NCI-H748 (cell line): ENCODE data around the gene CRYZL1.

Experiments
- DNase-seq: peaks from one replicate; lab custom pipeline; 2025; ENCODE audit not compliant: unreplicated experiment; lab: John Stamatoyannopoulos, UW

CRYZL1 gene

DNA sequence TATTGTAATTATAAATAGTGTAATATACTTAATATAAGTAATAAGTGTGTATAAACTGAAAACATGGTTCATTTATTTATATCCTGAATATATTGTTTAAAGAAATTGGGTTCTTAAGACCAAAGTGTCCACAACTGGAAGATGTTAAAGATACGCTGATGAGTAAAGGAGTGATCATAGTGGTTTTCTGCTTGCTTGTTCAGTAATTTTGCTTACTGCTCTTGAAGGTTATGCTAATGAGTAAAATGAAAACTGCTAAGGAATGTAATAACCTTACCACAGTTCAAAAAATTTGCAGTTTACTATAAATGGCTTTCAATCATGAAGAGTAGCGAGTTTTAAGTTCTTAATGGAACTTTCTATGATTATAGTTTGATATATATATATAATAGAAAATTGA is 75.0 kb downstream of the CRYZL1 start:
- no peak for DNase-seq

DNA sequence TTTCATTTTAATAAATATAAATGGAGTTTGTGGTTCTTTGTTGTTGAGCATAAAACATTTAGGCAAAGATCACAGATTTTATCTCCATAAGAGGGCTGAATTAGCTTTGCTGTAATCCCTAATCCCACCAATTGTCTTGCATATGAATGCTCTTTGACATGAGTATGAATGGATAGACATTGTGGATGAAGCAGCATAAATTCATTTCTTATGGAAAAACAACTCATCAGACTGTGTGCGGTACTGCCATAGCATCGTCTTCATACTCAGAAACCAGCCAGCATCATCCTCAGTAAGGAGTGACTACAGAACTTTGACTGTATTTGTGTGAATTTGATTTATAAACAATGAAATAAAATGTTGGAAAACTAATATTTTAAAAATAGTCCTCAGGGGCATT is 79.2 kb downstream of the CRYZL1 start:
- DNase-seq = no peak

GRCh38 chr21:33561373-33561772 is 80.2 kb downstream of the CRYZL1 start:
- DNase-seq = no peak

- no peak for DNase-seq
Measured at GRCh38 chr21:33560965-33561364, 80.6 kb downstream of the CRYZL1 start.

DNA sequence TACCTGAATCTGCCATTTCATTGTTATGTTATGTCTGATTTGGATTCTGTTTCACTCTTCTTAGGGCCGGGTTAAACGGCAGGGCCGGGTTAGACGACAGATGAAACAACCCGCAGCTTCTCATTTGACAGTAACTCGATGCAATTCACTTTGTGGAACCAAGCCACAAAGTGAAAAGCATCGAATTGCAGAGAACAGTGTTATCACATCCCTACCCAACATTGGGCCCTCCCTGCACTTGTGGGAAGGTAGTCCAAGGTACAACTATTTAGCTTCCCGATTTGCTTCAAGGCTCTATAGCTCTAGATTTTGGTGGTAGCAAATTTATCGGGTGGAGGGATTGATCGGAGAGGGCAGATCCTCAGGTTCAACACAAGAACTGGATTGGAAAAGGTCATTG is 81.7 kb downstream of the CRYZL1 start:
- no peak for DNase-seq

- no peak for DNase-seq
Measured at GRCh38 chr21:33558777-33559421, 82.6 kb downstream of the CRYZL1 start.

DNA sequence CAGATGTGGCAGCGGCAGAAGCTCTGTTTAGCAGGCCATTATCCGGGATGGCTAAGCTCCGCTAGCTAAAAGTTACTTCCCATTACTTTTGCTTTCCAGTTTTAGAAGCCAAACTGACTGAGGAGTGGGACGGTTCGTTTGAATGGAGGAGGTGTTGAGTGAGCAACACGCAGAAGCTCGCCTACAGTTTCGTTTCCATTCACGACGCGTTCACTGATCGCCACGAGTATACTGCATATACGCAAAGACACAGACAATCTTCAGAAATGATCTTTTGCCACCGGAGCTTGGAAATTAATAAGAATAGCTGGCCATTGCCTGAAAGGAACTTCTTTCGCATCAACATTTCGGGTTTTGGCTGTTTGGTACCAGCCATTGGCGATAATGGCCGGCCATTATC is 84.1 kb downstream of the CRYZL1 start:
- no peak for DNase-seq

DNA sequence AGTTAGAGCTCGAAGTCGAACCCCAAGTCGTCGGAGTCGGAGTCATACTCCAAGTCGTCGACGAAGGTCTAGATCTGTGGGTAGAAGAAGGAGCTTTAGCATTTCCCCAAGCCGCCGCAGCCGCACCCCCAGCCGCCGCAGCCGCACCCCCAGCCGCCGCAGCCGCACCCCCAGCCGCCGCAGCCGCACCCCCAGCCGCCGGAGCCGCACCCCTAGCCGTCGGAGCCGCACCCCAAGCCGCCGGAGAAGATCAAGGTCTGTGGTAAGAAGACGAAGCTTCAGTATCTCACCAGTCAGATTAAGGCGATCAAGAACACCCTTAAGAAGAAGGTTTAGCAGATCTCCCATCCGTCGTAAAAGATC is 86.6 kb downstream of the CRYZL1 start:
- DNase-seq = no peak

- DNase-seq = no peak
Measured at GRCh38 chr21:33554236-33554981, 87.1 kb downstream of the CRYZL1 start.

GRCh38 chr21:33552999-33553598 is 88.4 kb downstream of the CRYZL1 start:
- no peak for DNase-seq

- no peak for DNase-seq
Measured at GRCh38 chr21:33552093-33552998, 89.2 kb downstream of the CRYZL1 start.

DNA sequence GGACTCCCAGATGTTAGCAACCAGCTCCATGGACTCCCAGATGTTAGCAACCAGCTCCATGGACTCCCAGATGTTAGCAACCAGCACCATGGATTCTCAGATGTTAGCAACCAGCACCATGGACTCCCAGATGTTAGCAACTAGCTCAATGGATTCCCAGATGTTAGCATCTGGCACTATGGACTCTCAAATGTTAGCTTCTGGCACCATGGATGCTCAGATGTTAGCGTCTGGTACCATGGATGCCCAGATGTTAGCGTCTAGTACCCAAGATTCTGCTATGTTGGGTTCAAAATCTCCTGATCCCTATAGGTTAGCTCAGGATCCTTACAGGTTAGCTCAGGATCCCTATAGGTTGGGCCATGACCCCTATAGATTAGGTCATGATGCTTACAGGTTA is 89.9 kb downstream of the CRYZL1 start:
- DNase-seq = no peak

GRCh38 chr21:33550772-33551660 is 90.5 kb downstream of the CRYZL1 start:
- DNase-seq = no peak

GRCh38 chr21:33549848-33550771 is 91.4 kb downstream of the CRYZL1 start:
- DNase-seq = no peak

- no peak for DNase-seq
Measured at GRCh38 chr21:33546086-33546485, 95.5 kb downstream of the CRYZL1 start.

DNA sequence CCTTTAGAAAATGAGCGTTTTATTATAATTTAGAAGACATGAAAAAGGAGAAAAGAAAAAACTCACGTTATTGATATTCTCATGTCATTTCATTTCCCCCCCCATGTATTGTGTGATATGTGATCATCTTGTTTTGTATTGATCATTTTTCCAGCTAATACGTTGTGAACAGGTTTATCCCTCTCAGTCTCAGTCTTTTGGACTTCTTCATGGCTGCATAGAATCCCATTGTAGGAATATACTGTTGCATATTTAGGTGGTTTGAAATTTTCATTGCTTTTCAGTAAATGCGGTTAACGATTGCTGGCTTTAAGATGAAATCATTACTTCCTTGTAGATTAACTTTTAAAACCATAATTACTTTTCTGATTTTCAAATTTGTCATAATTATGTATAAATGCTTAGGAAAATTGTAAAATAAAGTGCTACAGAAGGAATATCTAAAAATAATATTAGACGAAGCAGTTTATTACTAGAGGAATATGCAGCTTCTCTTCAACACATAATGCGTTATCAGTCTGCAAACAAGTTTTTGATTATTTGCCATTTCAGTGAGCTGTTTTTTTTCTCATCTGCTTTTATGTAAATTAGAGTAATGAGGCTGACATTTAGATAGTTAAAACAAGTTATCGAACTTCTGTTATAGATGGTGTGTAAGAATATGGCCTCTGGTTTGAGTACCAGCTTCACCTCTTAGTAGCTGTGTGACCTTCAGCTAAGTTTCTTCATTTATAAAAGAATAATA is 96.9 kb downstream of the CRYZL1 start:
- DNase-seq = no peak

- DNase-seq = peak; percentile 49
Measured at GRCh38 chr21:33543505-33544129, 97.9 kb downstream of the CRYZL1 start.
